ENCODE results near the gene TCERG1L.

The TCERG1L gene

GRCh38 chr10:131226446-131227162 is 84.9 kb downstream of the TCERG1L start:
- no peak for DNase-seq (ENCODE audit: low read depth)

GRCh38 chr10:131224106-131224505 is 87.4 kb downstream of the TCERG1L start:
- DNase-seq (ENCODE audit: low read depth): no peak

GRCh38 chr10:131223422-131223821 is 88.1 kb downstream of the TCERG1L start:
- no peak for DNase-seq (ENCODE audit: low read depth)

- DNase-seq (ENCODE audit: low read depth): no peak
Observed at GRCh38 chr10:131222986-131223385, 88.5 kb downstream of the TCERG1L start.

- DNase-seq (ENCODE audit: low read depth): no peak
Observed at GRCh38 chr10:131221632-131222277, 89.8 kb downstream of the TCERG1L start.

- no peak for DNase-seq (ENCODE audit: low read depth)
Observed at GRCh38 chr10:131220601-131221171, 90.8 kb downstream of the TCERG1L start.

GRCh38 chr10:131219955-131220489 is 91.5 kb downstream of the TCERG1L start:
- no peak for DNase-seq (ENCODE audit: low read depth)

GRCh38 chr10:131219584-131219886 is 92.0 kb downstream of the TCERG1L start:
- DNase-seq (ENCODE audit: low read depth): no peak

- DNase-seq (ENCODE audit: low read depth): no peak
Observed at GRCh38 chr10:131218811-131219583, 92.5 kb downstream of the TCERG1L start.

GRCh38 chr10:131216681-131217230 is 94.8 kb downstream of the TCERG1L start:
- DNase-seq (ENCODE audit: low read depth): no peak

- DNase-seq (ENCODE audit: low read depth): no peak
Observed at GRCh38 chr10:131215776-131216175, 95.7 kb downstream of the TCERG1L start.

GRCh38 chr10:131214521-131215244 is 96.8 kb downstream of the TCERG1L start:
- no peak for DNase-seq (ENCODE audit: low read depth)

- DNase-seq (ENCODE audit: low read depth): no peak
Observed at GRCh38 chr10:131213741-131214505, 97.6 kb downstream of the TCERG1L start.

- DNase-seq (ENCODE audit: low read depth): no peak
Observed at GRCh38 chr10:131212763-131213325, 98.7 kb downstream of the TCERG1L start.

GRCh38 chr10:131211965-131212619 is 99.4 kb downstream of the TCERG1L start:
- DNase-seq (ENCODE audit: low read depth): no peak

GRCh38 chr10:131211559-131211958 is 100.0 kb downstream of the TCERG1L start:
- DNase-seq (ENCODE audit: low read depth): no peak

- DNase-seq (ENCODE audit: low read depth): no peak
Observed at GRCh38 chr10:131211146-131211545, 100.4 kb downstream of the TCERG1L start.

GRCh38 chr10:131210181-131210580 is 101.3 kb downstream of the TCERG1L start:
- DNase-seq (ENCODE audit: low read depth): no peak

GRCh38 chr10:131207584-131208532 is 103.7 kb downstream of the TCERG1L start:
- no peak for DNase-seq (ENCODE audit: low read depth)

All from ELR (cell line).